ENCODE results near the gene IGF1R.
"Not testable (repeated sequence)": the region's sequence is repeated elsewhere in the genome, so short reads cannot be mapped to it uniquely, and the experiment has no call there.

Gene IGF1R

GRCh38 chr15:98647774-98648653 is at the start of gene IGF1R:
TSS of gene IGF1R (plus strand) at chr15:98648539. CDS start at chr15:98649582, 1,043 bp downstream.
- DNase-seq: peak; percentile 91

- DNase-seq: peak; percentile 61
These were observed 48.2 kb upstream of the IGF1R start for GRCh38 chr15:98599909-98600691.

GRCh38 chr15:98604983-98605382 is 43.4 kb upstream of the IGF1R start:
- DNase-seq: no peak

- no peak for DNase-seq
These were observed 39.0 kb upstream of the IGF1R start for GRCh38 chr15:98609144-98609852.

- DNase-seq: no peak
These were observed 37.3 kb upstream of the IGF1R start for GRCh38 chr15:98610991-98611390.

- DNase-seq: no peak
These were observed 36.5 kb upstream of the IGF1R start for GRCh38 chr15:98611808-98612207.

GRCh38 chr15:98612490-98613110 is 35.7 kb upstream of the IGF1R start:
- DNase-seq: peak; percentile 18

- no peak for DNase-seq
These were observed 33.7 kb upstream of the IGF1R start for GRCh38 chr15:98614681-98615080.

GRCh38 chr15:98616397-98616796 is 31.9 kb upstream of the IGF1R start:
- no peak for DNase-seq

GRCh38 chr15:98617328-98617980 is 30.9 kb upstream of the IGF1R start:
- DNase-seq: no peak

GRCh38 chr15:98618576-98618975 is 29.8 kb upstream of the IGF1R start:
- DNase-seq: not testable (repeated sequence)

- no peak for DNase-seq
These were observed 28.3 kb upstream of the IGF1R start for GRCh38 chr15:98620020-98620419.

- no peak for DNase-seq
These were observed 27.3 kb upstream of the IGF1R start for GRCh38 chr15:98621021-98621420.

GRCh38 chr15:98625614-98626013 is 22.7 kb upstream of the IGF1R start:
- no peak for DNase-seq

GRCh38 chr15:98626153-98626552 is 22.2 kb upstream of the IGF1R start:
- no peak for DNase-seq

GRCh38 chr15:98628216-98628615 is 20.1 kb upstream of the IGF1R start:
- no peak for DNase-seq

- DNase-seq: peak; percentile 20
These were observed 12.5 kb upstream of the IGF1R start for GRCh38 chr15:98635848-98636247.

GRCh38 chr15:98643115-98643514 is 5.2 kb upstream of the IGF1R start:
- no peak for DNase-seq

GRCh38 chr15:98646546-98647025 is 1.8 kb upstream of the IGF1R start:
- no peak for DNase-seq

GRCh38 chr15:98647026-98647773 is 1.1 kb upstream of the IGF1R start:
- DNase-seq: peak; percentile 74

Measured in CD4-positive, alpha-beta T cell treated with Interleukin-17A for 4 hours (primary cell).